Adrenal gland (tissue), 5 donors: Measurements from ENCODE around the gene LPIN1.

Experiments used
- CTCF ChIP-seq, 6 experiments: fragments of 450-650 bp in 4 of 6; fragments of 200-600 bp in 2 of 6; sonication (generic) in 1 of 6; IDR thresholded peaks; 1 replicate in 5 of 6; 2 replicates in 1 of 6; pipeline versions ENCODE4 v1.5.1 to v1.8.0; 2016 to 2021; ENCODE audit warnings: antibody characterized with exemption in 6 of 6, mild to moderate bottlenecking in 2 of 6, moderate library complexity in 1 of 6
- POLR2A ChIP-seq, 2 donors: fragments of 450-650 bp; IDR thresholded peaks; one replicate each; pipeline ENCODE4 v1.6.1; 2017; ENCODE audit warnings: antibody characterized with exemption in 2 of 2, mild to moderate bottlenecking in 2 of 2, moderate library complexity in 1 of 2
- donor health status: DM: no; HTN: no; CAD: no.

- TF ChIP-seq CTCF (IDR thresholded peaks at IDR 0.05) (no peak), POLR2A (IDR thresholded peaks at IDR 0.05) (no peak)
These were observed 103.7 kb downstream of the LPIN1 start for GRCh38 chr2:11850082-11850481.
